NCI-H2196 (cell line): ENCODE measurements around the gene ZBED1.
"Not testable (repeated sequence)": the region's sequence is repeated elsewhere in the genome, so short reads cannot be mapped to it uniquely, and the experiment has no call there.

ENCODE experiments used
- DNase-seq: peaks from one replicate; lab custom pipeline; 2025; ENCODE audit not compliant: unreplicated experiment; lab: John Stamatoyannopoulos, UW

The ZBED1 gene

DNA sequence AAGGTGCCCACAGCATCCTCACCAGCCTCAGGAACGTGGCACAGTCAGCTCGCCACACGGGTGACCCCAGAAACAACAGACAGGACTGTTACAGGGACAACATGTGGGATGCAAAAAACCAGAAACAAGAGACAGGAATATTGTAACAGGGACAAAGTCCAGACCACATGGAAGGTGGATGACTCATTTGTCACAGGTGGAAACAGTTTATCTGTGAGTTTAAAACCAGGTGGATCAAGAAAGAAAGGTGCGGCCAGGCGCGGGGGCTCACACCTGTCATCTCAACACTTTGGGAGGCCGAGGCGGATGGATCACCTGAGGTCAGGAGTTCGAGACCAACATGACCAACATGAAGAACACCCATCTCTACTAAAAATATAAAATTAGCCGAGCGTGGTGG, 23.5 kb downstream of the ZBED1 start:
- DNase-seq, result not testable (repeated sequence)

DNA sequence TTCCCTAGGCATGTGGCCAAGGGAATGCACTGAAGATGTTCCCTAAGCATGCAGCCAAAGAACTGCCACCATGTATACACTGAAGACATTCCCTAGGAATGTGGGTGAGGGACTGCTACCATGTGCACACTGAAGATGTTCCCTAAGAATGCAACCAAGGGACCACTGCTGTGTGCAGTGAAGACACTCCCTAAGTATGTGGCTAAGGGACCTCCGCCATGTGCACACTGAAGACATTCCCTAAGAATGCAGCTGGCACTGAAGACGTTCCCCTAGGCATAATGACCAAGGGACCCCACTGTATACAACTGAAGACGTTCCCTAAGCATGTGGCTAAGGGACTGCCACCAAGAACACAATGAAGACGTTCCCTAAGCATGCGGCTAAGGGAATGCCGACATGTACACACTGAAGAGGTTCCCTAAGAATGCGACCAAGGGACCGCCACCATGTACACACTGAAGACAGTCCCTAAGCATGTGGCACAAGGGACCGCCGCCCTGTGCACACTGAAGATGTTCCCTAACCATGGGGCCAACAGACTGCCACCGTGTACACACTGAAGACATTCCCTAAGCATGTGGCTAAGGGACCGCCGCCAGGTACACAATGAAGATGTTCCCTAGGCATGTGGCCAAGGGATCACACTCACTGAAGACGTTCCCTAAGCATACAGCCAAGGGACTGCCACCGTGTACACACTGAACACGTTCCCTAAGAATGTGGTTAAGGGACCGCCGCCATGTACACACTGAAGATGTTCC, 25.6 kb downstream of the ZBED1 start:
- no peak for DNase-seq

DNA sequence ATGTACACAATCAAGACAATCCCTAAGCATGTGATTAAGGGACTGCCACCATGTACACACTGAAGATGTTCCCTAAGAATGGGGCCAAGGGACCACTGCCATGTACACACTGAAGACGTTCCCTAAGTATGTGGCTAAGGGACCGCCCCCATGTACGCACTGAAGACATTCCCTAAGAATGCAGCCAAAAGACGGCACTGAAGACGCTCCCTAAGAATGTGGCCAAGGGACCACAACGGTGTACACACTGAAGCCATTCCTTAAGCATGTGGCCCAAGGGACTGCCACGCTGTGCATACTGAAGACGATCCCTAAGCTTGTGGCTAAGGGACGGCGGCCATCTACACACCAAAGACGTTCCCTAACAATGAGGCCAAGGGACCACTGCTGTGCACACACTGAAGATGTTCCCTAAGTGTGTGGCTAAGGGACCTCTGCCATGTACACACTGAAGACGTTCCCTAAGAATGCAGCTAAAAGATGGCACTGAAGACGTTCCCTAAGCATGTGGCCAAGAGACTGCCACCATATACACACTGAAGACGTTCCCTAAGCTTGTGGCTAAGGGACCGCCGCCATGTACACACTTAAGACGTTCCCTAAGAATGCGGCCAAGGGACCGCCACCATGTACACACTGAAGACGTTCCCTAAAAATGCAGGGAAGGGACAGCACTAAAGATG, 26.4 kb downstream of the ZBED1 start:
- no peak for DNase-seq

DNA sequence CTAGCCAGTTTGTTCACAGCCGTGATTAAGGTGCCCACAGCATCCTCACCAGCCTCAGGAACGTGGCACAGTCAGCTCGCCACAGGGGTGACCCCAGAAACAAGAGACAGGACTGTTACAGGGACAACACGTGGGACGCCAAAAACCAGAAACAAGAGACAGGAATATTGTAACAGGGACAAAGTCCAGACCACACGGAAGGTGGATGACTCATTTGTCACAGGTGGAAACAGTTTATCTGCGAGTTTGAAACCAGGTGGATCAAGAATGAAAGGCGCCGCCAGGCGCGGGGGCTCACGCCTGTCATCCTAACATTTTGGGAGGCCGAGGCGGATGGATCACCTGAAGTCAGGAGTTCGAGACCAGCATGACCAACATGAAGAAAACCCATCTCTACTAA, 27.7 kb downstream of the ZBED1 start:
- DNase-seq, result not testable (repeated sequence)

DNA sequence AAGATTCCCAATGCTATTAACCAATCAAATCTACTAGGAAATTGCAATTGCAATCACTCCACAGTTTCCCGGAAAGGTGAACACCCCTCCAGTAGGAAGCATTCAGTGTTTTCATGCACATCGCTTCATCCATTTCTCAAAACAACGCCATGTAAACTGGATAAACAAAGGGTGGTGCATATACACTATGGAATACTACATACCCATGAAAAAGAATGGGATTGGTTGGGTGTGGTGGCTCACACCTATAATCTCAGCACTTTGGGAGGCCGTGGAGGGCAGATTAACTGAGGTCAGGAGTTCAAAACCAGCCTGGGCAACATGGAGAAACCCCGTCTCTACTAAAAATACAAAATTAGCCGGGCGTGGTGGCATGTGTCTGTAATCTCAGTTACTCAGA, 29.1 kb downstream of the ZBED1 start:
- no peak for DNase-seq

DNA sequence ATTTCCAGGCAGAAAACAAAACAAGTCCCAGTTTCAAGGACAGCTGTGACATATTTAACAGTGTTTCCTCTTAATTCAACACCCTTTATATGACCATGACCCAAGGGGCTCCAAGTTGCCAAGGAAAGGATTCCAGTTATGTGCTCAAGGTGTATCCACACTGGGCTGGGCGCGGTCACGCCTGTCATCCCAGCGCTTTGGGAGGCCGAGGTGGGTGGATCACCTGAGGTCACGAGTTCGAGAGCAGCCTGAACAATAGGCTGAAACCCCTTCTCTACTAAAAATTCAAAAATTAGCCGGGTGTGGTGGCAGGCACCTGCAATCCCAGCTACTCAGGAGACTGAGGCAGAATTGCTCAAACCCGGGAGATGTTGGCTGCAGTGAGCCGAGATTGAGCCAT, 29.6 kb downstream of the ZBED1 start:
- DNase-seq, result not testable (repeated sequence)

DNA sequence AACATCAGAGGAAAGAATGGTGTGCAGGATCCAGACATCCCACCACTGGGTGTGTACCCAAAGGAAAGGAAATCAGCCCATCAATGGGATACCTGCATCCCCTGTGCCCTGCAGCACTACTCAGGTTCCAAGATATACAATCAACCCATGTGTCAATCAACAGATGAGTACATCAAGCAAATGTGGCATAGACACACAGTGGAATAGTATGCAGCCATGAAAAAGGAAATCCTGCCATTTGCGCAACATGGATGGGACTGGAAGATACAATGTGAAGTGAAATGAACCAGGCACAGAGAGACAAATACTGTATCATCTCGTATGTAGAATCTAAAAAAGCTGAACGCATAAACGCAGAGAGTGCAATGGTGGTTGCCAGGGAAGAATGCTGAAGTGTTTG, 30.9 kb downstream of the ZBED1 start:
- DNase-seq, result not testable (repeated sequence)

DNA sequence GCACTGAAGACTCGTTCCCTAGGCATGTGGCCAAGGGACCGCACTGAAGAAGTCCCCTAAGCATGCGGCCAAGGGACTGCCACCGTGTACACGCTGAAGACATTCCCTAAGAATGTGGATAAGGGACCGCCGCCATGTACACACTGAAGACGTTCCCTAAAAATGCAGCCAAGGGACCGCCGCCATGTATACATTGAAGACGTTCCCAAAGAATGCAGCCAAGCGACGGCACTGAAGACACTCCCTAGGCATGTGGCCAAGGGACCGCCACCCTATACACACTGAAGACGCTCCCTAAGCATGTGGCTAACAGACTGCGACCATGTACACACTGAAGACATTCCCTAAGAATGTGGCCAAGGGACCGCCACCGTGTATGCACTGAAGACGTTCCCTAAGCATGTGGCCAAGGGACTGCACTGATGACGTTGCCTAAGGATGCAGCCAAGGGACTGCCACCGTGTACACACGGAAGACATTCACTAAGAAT, 31.5 kb downstream of the ZBED1 start:
- no peak for DNase-seq

DNA sequence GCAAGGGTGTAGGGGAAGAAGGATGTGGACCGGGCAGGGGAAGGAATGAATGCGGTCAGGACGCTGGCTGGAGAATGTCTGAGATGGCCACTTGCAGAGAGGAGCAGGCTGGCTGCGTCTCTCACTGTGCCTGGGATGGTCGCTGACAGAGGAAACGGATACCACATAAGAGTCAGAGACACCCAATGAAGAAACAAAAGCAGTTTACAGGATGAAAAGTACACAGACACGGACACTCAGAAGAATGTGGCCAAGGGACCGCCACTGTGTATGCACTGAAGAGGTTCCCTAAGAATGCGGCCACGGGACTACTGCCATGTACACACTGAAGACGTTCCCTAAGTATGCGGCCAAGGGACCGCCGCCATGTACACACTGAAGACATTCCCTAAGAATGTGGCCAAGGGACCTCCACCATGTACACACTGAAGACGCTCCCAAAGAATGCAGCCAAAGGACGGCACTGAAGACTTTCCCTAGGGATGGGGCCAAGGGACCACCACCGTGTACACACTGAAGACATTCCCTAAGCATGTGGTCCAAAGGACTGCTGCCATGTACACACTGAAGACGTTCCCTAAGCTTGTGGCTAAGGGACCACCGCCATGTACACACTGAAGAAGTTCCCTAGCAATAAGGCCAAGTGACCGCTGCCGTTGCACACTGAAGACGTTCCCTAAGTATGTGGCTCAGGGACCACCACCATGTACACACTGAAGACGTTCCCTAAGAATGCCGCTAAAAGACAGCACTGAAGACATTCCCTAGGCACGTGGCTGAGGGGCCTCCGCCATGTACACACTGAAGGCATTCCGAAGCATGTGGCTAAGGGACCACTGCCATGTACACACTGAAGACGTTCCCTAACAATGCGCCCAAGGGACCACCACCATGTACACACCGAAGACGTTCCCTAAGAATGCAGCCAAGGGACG, 32.2 kb downstream of the ZBED1 start:
- DNase-seq, result no peak

DNA sequence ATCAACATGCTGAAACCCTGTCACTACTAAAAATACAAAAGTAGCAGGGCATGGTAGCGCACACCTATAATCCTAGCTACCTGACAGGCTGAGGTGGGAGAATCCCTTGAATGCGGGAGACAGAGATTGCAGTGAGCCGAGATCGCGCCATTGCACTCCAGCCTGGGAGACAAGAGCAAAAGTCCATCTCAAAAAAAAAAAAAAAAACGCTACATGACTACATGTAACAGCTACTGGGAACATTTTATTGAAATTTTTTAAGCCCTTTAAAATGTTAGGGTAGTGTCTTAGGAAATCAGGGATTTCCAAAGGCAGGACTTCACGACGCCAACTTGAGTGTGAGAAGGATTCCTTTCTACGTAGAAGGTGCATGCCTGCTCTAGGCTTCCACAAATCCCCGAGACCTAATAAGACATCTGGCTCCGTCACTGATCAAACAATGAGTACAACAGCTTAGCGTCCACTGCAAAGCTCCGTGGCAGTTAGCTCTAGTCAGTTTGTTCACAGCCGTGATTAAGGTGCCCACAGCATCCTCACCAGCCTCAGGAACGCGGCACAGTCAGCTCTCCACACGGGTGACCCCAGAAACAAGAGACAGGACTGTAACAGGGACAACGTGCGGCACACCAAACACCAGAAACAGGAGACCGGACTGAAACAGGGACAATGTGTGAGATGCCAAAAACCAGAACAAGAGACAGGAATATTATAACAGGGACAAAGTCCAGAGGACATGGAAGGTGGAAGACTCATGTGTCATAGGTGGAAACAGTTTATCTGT, 33.7 kb downstream of the ZBED1 start:
- DNase-seq, result no peak

DNA sequence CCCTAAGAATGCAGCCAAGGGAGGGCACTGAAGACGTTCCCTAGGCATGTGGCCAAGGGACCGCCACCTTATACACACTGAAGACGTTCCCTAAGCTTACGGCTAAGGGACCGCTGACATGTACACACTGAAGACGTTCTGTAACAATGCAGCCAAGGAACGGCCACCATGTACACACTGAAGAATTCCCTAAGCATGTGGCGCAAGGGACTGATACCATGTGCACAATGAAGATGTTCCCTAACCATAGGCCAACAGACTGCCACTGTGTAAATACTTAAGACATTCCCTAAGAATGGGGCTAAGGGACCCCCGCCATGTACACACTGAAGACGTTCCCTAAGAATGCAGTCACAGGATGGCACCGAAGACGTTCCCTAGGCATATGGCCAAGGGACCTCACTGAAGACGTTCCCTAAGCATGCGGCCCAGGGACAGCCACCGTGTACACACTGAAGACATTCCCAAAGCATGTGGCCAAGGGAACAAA, 36.1 kb downstream of the ZBED1 start:
- no peak for DNase-seq

DNA sequence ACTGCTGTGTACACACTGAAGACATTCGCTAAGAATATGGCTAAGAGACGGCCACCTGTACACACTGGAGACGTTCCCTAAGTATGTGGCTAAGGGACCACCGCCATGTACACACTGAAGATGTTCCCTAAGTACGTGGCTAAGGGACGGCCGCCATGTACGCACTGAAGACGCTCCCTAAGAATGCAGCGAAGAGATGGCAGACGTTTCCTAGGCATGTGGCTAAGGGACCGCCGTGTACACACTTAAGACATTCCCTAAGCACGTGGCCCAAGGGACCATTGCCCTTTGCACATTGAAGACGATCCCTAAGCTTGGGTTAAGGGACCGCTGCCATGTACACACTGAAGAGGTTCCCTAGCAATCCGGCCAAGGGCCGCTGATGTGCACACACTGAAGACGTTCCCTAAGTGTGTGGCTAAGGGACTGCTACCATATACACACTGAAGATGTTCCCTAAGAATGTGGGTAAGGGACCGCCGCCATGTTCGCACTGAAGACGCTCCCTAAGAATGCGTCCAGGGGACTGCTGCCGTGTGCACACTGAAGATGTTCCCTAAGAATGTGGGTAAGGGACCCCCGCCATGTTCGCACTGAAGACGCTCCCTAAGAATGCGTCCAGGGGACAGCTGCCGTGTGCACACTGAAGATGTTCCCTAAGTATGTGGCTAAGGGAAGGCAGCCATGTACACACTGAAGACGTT, 36.7 kb downstream of the ZBED1 start:
- DNase-seq, result no peak

DNA sequence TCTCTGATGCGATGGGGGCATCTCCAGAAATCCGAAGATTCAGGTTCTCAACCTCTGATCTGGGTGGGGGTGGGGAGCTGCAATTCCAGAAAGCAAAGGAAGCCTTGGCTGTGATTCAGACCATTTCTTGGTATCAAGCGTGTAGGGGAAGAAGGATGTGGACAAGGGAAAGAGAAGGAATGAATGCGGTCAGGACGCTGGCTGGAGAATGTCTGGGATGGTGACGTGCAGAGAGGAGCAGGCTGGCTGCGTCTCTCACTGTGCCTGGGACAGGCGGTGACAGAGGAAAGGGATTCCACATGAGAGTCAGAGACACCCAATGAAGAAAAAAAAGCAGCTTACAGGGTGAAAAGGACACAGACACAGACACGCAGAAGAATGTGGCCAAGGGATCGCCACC, 37.3 kb downstream of the ZBED1 start:
- DNase-seq, result not testable (repeated sequence)

DNA sequence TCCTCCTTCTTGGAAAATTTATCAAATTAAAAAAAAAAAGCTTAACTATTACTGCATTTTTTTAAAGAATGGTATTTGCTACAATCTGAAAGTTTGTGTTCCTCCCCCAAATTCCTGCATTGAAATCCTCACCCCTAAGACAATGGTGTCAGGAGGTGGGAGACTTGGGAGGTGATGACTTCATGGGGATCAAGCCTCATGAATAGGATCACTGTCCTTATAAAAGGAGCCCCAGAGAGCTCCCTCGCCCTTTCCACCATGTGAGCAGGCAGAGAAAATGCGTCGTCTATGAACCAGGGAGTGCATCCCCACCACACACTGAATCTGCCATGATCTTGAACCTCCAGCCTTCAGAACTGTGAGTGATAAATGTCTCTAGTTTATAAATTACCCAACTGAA, 38.0 kb downstream of the ZBED1 start:
- DNase-seq, result no peak

DNA sequence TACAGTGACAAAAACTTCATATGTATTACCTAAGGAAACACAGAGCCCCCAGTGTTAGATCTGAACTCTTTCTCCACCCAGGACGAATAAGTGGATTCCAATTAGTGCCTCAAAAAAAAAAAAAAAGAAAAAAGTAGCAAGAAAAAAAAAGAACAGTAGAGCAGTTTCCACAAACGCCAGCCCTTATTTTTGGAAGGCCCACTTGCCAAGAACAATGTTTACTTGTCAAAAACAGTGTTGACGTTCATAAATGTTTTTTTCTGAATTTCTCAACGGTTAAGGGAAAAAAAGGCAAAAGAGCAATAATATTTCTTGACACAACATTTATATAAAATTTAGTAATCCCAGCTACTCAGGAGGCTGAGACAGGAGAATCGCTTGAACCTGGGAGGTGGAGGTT, 38.7 kb downstream of the ZBED1 start:
- DNase-seq, result no peak

DNA sequence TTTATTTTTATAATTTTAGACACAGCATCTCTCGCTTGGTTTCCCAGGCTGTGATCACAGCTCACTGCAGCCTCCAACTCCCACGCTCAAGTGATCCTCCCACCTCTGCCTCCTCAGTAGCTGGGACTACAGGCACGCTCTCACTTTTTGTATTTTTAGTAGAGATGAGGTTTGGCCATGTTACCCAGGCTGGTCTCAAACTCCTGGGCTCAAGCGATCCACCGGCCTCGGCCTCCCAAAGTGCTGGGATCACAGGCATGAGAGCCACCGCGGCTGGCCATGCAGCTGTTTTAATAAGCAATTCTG, 39.1 kb downstream of the ZBED1 start:
- no peak for DNase-seq

DNA sequence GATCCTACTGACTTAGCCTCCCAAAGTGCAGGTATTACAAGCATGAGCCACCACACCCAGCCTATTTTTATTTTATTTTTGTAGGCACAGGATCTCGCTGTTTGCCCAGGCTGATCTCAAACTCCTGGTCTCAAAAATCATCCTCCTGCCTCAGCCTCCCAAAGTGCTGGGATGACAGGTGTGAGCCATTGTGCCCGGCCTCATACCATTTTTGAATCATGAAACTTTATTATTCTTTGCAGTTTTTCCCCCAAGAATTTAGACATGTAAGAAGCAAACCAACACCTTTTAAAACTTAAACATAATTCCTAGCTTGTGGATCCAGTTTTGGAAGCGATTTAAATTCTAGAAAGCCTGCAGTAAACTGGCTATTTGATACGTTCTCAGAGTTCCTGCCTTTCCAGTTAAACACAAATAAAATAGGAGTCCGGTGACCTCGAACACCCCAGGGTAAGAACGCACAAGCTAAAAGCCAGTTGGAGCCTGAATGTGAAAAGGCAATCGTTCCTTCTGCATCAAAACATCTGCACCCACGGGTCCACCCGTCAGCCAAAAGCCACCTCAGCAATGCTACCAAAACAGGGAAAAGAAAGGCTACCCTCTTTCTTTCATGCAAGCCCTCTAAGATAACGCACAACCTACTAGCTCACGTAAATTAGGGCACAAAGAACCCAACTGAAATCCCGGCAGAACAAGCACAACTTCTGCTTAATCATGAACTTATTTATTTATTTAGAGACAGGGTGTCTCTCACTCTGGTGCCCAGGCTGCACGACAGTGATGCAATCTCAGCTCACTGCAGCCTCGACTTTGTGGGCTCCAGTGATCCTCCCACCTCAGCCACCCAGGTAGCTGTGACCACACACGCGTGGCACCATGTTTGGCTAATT, 39.7 kb downstream of the ZBED1 start:
- not testable (repeated sequence) for DNase-seq

DNA sequence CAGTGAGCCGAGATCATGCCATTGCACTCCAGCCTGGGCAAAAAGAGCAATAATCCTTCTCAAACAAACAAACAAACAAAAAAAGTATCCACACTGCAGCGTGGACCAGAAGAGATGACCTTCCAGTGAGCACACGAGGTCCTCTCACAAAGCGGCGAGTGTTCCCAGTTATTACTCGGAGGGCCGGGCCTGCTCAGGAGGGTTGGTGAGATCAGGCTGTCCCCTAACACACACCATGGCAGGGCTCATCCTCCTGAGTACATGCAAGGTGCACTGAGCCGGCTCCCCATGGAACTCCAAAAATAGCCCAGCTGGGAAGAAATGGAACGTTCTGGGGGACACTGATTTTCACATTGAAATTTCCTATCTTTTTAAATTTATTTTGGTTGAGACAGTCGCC, 40.7 kb downstream of the ZBED1 start:
- DNase-seq, result not testable (repeated sequence)

DNA sequence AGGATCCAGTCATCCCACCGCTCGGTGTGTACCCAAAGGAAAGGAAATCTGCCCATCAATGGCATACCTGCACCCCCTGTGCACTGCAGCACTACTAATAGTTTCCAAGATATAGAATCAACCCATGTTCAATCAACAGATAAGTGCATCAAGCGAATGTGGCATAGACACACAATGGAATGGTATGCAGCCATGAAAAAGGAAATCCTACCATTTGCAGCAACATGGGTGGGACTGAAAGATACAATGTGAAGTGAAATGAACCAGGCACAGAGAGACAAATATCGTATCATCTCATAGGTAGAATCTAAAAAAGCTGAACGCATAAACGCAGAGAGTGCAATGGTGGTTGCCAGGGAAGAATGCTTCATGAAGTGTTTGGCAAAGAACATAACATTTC, 42.5 kb downstream of the ZBED1 start:
- DNase-seq, result no peak
